OCI-LY7 (cell line): Measurements from ENCODE around the gene HSD17B2.

Experiments
- CTCF ChIP-seq: fragments of 200-600 bp; sonication (generic); conservative IDR thresholded peaks from 2 replicates; pipeline ENCODE4 v1.5.1; 2014; ENCODE audit warnings: mild to moderate bottlenecking, antibody characterized with exemption, low read length, moderate library complexity, mixed read lengths
- EZH2phosphoT487 ChIP-seq: fragments of 200-600 bp; sonication (generic); IDR thresholded peaks from 2 replicates; pipeline ENCODE4 v1.6.1; 2018; ENCODE audit warnings: low read depth, borderline replicate concordance, mild to moderate bottlenecking, mixed run types, antibody characterized with exemption, low read length, moderate library complexity, mixed read lengths

- no peak for TF ChIP-seq CTCF
- TF ChIP-seq EZH2phosphoT487, result no peak
These were observed 35.8 kb downstream of the HSD17B2 start for GRCh38 chr16:82070656-82071369.
